ENCODE results near the gene ZMIZ1.

Gene ZMIZ1

DNA sequence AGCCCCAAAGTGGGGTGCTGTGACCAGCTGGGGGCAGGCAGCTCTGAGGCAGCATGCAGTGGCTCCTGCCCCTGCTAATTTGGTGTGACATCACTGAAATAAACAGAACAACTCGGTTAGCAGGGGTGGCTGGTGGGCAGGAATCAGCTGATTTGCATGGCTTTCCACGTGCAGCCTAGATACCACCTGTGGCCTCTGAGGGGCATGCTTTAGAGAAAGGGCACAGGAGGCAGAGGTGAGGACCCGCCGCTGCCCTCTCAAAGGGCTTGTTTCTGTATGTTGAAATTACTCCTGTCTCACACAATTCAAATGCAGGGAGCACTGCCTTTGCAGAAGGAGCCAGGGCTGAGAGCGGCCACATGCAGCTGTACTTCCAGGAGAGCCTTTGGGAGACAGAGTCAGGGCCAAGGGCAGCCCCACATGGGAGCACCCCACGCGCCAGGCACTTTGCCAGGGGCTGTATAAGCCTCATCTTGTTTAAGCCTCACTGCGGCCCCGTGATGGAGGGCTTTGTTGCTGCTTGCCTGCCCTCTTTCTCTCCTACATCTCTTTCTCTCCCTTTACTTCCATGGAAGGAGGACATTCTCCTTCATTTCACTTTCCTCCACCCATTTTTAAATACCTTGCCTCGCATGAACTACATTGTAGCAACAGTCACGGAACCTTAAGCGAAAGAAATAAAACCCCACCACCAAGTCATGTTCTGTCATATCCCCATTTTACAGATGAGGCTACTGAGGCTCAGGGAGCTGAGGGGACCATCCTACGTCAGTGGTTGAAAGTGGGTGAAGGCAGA is 137.7 kb downstream of the ZMIZ1 start:
- DNase-seq (ENCODE audit: low read depth): no peak

DNA sequence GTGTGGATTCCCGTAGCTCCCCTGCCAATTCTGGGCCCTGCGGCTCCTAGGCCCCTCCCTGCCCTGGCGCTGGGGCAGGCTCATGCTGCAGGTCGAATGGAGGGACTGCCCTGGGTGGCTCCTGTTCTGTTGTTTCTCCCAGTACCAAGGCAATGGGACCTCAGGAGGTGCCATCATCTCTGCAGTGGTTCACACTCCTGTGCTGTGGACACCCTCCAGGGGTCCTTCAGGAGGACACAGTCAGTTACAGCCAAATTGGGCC is 138.3 kb downstream of the ZMIZ1 start:
- DNase-seq (ENCODE audit: low read depth): no peak

DNA sequence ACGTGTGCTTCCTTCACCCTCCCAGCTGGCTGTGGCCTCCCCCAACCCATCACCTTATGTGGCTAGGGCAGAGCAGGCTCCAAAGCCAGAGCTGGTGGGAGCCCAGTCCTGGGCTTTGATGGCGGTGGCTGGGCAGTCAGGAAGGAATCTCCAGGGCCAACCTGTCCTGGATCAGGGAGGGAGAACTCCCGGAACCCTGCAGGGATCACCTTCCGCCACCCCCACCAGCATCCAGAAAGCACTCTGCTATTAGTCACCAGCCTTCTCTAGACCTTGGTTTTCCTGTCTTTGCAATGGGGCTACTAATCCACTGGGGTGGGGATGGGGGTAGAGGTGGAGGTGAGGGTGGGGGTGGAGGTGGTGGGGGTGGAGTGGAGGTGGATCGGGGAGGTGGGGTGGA is 139.0 kb downstream of the ZMIZ1 start:
- DNase-seq (ENCODE audit: low read depth): no peak

DNA sequence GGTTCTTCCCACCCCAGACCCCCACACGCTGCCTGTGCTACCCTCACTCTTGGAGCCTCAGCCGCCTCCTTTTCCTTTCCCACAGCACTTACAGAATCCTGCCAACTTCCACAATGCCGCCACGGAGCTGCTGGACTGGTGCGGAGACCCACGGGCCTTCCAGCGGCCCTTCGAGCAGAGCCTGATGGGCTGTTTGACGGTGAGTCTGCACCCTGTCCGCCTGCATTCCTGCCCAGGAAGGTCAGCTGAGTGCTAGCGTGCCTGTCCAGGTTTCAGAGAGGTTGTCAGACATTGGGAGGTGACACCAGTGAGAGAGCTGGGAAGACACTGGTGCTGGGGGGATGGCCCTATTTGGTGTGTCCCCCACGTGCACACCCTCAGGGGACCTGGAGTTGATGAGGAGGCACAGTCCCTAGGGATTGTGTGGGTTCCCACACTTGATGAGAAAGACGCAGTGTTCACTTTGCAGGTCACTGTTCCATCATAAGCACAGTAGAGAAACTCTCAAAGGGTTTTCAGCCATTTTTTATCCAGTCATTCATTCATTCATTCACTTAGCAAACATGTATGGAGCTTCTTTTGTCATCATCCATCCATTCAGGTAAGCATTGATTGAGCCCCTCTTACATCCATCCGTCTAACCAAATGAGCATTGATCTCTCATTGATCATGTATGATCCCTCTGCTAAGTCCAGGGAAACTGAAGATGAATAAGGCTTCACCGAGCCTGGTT is 139.7 kb downstream of the ZMIZ1 start:
- no peak for DNase-seq (ENCODE audit: low read depth)

DNA sequence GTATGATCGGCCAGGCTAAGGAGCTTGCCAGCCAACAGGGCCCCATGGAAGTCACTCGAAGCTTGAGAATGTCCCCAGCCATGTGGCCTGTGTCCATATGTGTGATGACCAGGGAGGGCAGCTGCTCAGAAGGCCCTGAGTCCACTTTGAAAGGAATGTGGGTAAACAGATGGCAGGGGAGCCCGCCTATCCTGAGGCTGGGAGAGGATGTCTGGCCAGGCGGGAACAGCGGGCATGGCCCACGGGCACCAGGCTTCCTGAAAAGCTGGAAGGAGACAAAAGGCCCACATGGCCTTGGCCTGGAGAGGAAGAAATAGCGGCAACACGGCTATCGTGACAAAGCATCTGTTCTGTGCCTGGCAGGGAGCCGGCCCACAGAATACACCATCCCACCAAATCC is 140.6 kb downstream of the ZMIZ1 start:
- DNase-seq (ENCODE audit: low read depth): no peak

DNA sequence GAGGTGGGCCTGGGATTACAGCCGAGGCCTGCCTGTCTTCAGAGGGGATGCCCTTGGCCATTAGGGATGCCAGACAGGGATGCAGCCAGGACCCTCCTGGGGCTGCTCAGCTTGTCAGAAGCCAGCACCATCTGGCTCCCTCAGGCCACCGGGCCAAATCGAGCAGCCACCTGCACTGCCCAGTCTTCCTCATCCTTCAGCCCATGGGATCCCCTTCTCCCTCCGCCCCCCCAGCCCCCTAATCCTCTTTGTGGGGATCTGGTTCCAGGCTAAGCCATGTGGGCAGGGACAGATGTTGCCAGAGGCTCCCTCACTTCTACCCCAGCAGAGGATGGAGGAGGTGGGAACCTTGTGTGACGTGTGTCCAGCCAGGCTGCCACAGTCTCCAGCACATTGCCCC is 141.1 kb downstream of the ZMIZ1 start:
- DNase-seq (ENCODE audit: low read depth): no peak

DNA sequence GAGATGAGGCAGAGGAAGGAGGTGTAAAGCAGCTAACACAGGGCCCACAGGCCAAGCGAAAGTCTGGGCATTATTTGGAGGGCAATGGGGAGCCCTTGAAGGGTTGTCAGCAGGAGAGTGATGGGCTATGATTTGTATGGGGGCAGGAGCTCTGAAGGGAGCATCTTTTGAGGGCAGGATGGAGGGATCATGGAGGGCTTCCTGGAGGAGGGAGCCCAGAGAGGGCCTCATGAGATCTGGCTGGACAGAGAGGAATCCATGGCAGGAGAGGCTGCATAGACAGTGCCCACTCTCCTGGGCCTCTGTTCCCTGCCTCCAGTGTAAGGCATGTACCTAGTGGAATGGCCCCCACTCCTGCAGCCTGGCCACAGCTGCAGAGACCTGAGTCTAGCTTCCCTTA is 141.9 kb downstream of the ZMIZ1 start:
- no peak for DNase-seq (ENCODE audit: low read depth)

DNA sequence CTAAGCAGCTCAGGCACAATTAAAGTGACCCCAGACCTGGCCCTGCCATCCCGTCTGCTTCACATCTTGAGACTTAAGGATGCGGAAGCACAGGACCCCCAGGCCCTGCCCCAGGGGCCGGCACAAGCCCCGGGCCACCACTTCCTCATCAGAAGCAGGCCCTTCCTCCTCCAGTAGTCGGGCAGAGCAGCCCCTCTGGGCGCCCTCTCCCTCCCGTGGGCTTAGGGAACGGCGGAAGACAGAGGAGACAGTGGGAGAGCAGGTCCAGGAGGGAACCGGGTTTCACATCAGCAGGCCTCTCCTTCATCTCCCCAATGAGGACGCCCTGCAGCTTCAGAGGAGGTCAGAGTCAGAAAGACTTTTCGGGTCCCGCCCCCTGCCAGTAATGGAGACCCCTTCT is 142.8 kb downstream of the ZMIZ1 start:
- DNase-seq (ENCODE audit: low read depth): no peak

DNA sequence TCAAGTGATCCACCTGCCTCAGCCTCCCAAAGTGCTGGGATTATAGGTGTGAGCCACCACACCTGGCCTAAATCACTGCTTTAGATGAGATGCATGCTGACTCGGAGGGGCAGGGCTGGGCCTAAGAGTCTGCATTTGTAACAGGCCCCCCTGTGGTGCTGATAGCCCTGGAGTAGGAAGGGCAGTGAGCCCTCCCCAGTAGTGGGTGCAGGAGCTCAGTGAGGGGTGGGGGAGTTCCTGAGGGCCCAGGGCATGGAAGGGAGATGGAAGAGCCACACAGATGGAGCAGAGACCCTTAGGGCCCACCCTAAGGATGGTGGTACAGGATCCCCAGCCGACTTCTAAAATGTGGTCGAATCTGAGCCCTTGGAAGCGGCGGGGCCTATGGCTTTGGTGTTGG is 146.8 kb downstream of the ZMIZ1 start:
- DNase-seq (ENCODE audit: low read depth): no peak

DNA sequence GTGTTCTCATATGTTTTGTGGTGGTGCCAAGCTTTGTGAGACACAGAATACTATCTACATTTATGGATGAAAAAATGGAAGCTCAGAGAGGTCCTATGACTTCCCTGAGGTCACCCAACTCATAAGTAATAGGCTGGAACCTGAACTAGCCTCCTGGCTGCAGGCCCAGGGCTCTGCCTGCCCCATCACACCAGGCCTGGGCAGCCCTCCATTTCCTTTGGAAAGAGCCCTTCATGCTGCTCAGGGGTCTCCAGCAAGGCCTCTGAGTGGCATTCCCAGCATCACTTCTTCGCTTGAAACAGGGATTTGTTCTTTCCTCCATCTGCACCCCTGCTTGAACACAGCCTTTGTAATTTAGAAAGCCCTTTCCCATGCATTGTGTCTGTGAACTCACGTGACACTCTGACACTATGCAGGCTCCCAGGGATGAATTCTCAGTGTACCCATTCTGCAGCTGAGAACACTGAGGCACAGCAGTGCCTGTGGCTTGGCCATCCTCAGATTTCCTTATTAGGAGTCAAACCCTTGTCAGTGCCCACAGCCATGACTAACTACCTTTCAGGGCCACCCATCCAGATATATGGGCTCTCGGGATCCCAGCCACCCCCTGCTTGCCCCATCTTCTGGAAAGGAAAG is 150.7 kb downstream of the ZMIZ1 start:
- no peak for DNase-seq (ENCODE audit: low read depth)

DNA sequence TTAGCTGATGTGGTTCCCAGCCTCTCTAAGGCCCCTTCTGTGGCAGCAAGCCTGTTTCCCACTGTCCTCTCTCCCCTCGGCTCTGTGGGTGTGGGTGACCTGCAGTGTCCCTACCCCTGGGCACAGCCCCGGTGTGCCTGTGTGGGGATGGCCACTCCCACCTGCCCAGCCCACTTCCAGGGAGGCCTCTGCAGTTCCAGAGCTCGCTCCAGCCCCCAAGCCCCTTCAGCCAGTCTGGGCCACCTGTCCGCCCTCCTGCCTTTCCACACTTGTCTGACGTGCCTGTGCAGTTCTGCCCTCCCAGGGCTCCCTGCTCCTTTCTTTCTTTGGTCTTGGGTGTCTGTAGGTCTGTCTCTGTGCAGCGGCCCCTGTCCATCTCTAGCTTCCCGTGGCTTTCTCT is 151.5 kb downstream of the ZMIZ1 start:
- no peak for DNase-seq (ENCODE audit: low read depth)

DNA sequence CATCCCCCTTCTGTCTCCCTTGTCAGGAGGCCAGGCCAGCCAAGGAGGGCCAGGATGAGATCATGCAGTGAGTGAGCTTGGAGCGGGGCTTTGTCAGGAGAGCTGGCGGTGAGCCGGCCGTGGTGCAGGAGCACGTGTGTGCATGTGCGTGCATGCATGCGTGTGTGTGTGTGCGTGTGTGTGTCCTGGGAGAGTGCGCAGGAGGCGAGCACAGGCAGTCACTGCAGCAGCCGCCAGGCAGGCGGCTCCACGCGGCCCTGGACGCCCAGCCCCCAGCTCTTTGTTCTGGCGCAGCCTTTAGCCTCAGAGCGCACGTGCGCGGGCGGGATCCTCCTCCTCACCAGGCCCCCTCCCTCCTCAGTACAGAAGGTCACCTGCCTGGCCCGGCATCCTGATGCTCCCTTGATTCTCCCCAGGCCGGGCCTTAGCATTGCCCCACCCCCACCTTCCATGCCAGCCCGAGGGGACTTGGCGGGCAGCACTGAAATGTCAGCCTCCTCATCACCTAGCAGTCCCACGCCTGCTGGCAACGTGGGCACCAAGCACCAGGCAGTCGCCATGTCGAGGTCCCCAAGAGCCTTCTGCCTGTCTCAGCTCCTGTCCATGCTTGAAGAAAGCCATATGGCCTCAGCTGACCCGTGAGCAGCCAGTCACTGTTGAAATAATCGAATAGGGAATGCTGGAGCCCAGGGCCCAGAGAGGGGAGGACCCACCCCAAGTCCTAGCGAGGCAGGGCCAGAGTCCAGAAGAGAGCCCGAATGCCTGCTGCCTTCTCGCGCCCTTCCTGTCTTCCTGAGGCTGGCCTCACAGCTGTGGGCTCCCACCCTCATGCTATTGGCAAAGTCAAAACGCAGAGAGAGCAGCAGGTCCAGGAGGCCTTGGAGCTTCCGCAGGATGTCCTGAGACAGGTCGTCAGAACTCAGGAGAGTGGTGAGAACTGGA is 152.6 kb downstream of the ZMIZ1 start:
- no peak for DNase-seq (ENCODE audit: low read depth)

DNA sequence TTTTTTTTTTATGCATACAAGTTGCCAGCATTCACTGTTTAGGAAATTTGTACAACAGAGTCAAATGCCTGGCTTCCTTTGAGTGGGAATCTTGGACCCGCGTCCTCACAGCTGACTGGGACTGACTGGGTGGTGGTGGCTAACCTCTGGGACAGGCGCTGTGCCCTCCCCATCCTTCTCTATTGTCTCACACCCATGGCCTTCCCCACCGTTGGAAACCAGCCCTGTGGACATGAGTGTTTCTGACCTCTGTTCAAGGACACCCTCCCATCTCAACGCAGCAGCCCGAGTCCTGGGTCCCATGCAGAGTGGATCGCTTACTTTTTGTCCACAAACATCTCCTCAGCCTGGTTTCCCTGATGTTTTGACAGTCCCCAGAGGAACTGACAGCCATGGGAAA is 153.4 kb downstream of the ZMIZ1 start:
- no peak for DNase-seq (ENCODE audit: low read depth)

DNA sequence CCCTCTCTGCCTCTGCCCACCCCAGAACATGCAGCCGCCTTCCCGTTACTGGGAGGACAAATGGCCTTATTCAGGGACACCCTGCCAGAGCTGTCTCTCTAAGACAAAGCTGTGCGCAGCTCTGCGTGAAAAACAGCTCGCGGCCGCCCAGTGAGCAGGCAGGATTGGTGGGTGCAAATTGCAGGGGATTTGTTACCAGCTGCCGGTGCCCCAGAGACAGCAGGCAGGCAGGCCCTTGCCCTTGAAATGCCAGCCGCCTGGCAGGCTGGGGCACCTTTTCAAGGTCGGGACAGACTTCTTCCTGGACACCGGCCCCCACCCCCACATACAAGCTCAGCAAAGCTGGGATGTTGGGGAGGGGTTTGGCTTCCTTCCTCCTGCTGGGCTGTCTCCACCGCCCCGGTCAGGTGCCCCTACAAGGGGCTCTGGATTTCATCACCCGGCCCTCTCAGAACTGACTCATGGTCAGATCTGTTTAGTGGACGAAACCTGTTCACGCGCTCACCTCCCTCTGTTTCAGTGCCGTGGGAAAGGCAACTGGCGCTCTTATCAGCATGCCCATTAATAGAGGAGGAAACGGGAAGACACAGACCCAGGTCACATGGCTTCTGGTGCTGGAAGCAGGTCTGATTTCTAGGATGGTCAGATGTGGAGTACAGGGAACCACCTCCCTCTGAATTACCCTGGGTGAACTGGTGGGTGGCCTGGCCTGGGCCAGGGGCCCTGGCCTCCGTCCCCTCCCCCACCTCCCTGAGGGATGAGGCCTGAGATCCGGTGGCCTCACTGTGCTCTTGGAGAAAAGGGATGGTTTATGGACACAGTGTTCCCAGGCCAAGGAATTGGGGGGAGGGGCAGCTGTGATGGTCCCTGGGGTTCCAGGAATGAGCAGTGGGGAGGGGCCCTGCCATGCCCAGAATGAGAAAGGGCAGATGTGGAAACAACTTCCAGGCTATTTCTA is 154.6 kb downstream of the ZMIZ1 start:
- no peak for DNase-seq (ENCODE audit: low read depth)

DNA sequence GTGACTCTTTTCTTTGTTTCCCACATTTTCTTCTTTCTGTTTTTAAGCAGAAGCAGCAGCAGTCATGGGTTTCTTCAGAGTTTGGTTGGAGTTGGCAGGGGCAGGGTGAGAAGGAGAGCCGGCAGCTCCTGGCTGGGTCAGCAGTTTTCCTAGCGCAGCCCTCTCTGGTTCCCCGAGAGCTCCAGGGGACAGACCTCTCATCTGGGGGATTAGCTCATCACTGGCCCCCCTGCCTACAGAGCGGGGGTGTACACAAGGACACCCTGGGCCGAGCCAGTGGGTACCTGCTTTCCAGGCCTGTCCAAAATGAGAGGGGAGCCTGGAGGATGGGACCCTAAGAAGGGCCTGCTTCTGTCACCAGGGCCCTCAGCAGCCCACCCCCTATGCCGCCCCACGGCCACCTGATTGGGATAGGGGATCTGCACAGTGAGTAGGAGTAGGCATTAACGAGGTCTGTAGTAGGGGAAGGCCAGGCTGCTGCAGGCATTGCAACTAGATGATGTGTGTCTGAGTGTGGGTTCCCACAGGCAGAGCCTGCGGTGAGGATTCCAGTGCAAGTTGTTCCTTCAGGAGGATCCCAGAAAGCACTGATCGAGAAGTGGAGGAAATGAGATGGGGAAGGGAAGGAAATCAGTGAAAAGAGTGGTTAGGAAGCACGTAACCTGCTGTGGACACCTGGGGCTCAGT is 155.6 kb downstream of the ZMIZ1 start:
- no peak for DNase-seq (ENCODE audit: low read depth)

DNA sequence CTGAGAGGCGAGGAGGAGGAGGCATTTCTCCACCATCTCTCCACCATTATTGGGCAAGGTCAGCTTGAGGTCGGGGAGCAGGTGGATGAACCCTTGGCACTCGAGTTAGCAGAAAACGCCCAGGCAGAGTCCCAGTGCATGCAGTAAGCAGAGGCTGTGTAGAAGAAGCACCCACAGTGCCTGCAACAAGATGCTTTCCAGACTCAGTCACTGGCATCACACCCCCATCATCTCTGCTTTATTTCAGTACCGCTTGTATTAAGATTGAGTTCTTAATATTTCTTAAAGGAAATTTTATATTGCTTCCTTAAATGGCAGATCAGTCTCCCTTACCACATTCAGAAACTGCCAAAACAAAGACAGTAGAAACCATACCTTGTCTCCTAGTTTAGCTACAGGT is 156.2 kb downstream of the ZMIZ1 start:
- no peak for DNase-seq (ENCODE audit: low read depth)

DNA sequence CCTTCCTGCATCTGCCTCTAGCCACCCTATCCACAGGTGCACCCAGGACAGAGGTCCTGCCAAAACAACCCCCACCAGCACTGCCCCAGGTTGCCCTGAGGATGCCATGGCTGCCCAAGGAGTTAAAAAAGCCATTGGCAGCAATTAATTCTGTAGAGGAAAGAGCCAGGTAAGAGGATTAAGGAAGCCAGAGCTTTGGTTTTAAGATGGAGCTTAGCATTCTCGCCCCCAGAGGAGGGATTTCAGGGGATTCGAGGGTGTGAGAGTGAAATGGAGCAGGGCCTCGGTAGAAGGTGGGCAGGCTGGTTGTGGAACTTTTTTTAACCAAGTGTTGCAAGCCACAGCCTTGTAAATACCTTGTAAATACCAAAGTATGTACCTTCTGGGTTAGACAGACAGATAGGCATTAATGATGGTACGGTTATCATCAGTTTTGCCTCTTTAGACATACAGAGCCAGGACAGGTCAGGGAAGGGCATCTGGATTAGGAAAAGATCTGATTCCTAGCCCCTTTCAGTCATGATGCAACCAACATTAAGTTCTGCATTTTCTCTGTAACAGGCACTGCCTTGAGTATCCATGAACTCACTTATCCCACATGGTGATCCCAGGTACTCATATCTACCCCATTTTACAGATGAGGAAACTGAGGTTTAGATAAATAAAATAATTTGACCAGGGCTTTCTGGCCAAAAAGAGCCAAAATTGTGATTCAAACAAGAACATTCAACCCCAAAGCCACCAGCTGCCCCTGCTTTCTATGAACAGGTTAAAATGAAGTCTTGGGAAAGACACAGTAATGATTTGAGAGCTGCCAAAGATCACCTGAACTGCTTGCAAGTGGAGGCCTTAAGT is 157.9 kb downstream of the ZMIZ1 start:
- no peak for DNase-seq (ENCODE audit: low read depth)

DNA sequence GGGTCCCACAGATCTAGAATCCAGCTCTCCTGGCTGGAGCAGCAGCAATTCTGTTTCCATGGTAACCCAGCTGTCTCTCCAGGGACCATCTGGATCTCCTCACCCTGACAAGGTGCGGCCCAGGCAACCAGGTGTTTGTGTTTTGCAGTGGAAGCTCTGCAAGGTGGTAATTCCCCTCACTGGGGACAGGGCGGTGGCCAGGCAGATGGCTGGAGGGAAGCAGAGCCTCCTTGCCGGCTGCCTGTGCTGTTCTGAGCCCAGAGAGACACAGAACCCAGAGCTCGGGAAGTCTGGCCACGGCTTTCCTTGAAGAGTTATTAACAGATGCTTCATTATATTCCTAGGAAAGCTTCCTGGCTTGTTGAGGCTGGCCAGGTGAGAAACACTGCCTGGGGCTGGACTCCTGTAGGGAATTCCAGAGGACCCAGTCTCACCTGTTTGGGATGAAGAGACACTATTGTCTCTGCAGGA is 160.3 kb downstream of the ZMIZ1 start:
- no peak for DNase-seq (ENCODE audit: low read depth)

DNA sequence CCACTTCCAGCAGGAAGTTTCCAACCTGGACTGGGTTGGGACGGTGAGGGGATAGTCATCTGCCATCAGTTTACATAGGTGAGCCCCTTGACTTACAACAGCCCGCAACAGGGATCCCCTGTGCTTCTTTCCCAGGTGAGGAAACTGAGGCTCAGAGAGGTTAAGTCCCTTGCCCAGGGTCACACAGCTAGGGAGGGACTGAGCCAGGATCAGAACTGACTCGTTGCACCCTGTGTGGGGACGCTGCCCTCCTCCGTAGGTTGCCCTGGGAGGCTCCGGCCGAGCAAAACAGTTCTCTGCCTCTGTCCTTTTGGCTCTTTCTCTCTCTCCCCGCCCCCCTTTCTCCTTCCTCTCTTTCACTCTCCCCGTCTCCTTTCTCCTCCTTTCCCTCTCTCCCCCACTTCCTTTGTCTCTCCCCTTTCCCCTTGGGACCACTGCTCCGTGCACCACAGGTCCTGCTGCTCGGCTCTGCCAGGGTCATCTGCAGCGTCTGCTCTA is 161.1 kb downstream of the ZMIZ1 start:
- no peak for DNase-seq (ENCODE audit: low read depth)
